HepG2 (cell line): ENCODE data around the gene ADCY7. TPM values are rescaled to one million over a fixed set of nuclear protein-coding genes. Genes with fewer than 3 reads are reported as not detected.

Experiments used
- BCLAF1 ChIP-seq: fragments of 450-650 bp; IDR thresholded peaks from 2 replicates; pipeline ENCODE4 v1.6.1; 2017; ENCODE audit warnings: mild to moderate bottlenecking
- HIC2 ChIP-seq: sonication (generic); formaldehyde crosslinking; IDR thresholded peaks from 2 replicates; pipeline ENCODE4 v1.9.0; 2022; ENCODE audit warnings: low read depth, missing genetic modification reagents
- MTF1 ChIP-seq: sonication (generic); formaldehyde crosslinking; IDR thresholded peaks from 2 replicates; pipeline ENCODE4 v1.5.0; 2020; ENCODE audit warnings: missing genetic modification reagents
- RARA ChIP-seq: IDR thresholded peaks from 2 replicates; pipeline ENCODE4 v1.6.1; 2016; ENCODE audit warnings: missing genetic modification reagents, missing compliant biosample characterization
- SNRNP70 ChIP-seq: fragments of 200-400 bp; formaldehyde crosslinking; IDR thresholded peaks from 2 replicates; pipeline ENCODE4 v1.6.1; 2017; ENCODE audit warnings: mild to moderate bottlenecking, low read depth, low read length, moderate library complexity
- ZBTB37 ChIP-seq: sonication (generic); formaldehyde crosslinking; IDR thresholded peaks from 2 replicates; pipeline ENCODE4 v1.4.0; 2020; ENCODE audit warnings: mild to moderate bottlenecking, missing genetic modification reagents
- ZFP37 ChIP-seq: sonication (generic); formaldehyde crosslinking; IDR thresholded peaks from 2 replicates; pipeline ENCODE4 v1.4.0; 2020; ENCODE audit warnings: missing genetic modification reagents, borderline replicate concordance
- ZMYM3 ChIP-seq: sonication (generic); formaldehyde crosslinking; IDR thresholded peaks from 2 replicates; pipeline ENCODE4 v1.5.1; 2020; ENCODE audit warnings: mild to moderate bottlenecking, missing genetic modification reagents
- ZNF713 ChIP-seq: sonication (generic); formaldehyde crosslinking; IDR thresholded peaks from 2 replicates; pipeline ENCODE4 v1.4.0; 2020; ENCODE audit warnings: mild to moderate bottlenecking, missing genetic modification reagents
- ZNF788 ChIP-seq: sonication (generic); formaldehyde crosslinking; IDR thresholded peaks from 2 replicates; pipeline ENCODE4 v1.5.0; 2020; ENCODE audit warnings: mild to moderate bottlenecking, missing genetic modification reagents, borderline replicate concordance
- polyA plus RNA-seq, 8 experiments: library from polyadenylated mRNA; depleted of rRNA in 3 of 8; stranded (reverse) in 7 of 8; unstranded in 1 of 8; fragments of >200 nt; fragmentation: Illumina TruSeq in 4 of 8; extraction: Trizol in 4 of 8; gene quantifications; 2 replicates each; pipeline versions ENCODE4 v1.2.1 to v1.2.3, GENCODE V29; 2011 to 2016; ENCODE audit warnings: low read depth in 4 of 8, missing spikeins in 1 of 8, mixed read lengths in 1 of 8; ENCODE audit not compliant: insufficient read depth in 1 of 8
- total RNA-seq, 5 experiments: library from RNA; depleted of rRNA; stranded (reverse); fragments of >200 nt; fragmentation: Illumina TruSeq; extraction: Trizol; gene quantifications; 2 replicates each; pipeline ENCODE4 v1.2.3, GENCODE V29; 2016; ENCODE audit warnings: low read depth in 1 of 5

The ADCY7 gene
- total and polyA plus RNA-seq, 2 of the 13 experiments (the other 11 are each of a cell fraction or from before 2014, with no cell fraction given), result 2.2 to 4.3 TPM

DNA sequence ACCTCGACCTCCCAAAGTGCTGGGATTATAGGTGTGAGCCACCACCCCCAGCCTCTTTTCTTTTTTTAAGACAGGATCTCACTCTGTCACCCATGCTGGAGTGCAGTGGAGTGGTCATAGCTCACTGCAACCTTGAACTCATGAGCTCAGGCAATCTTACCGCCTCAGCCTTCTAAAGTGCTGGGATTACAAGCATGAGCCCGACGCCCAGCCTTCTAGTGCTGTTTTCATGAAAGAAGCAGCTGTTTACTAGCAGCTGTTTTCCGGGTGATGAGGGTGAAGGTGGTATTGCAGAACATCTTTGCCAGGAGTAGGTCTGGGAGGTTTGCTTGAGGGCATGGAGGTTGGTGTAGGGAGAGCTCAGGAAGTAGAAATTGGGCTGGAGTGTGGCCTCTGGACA lies 2.0 kb downstream of the ADCY7 start (continued):
- TF ChIP-seq MTF1 (CRISPR knock-in tag) (no peak), BCLAF1 (no peak), ZNF713 (CRISPR knock-in tag) (no peak), ZMYM3 (no peak), SNRNP70 (no peak), ZFP37 (CRISPR knock-in tag) (no peak), ZNF788 (CRISPR knock-in tag) (no peak), RARA (CRISPR knock-in tag) (peak; percentile 54; the same call in 1 of the 2 replicates), HIC2 (CRISPR knock-in tag) (no peak), ZBTB37 (CRISPR knock-in tag) (no peak)
